ENCODE measurements around the gene TIMM29.

Gene TIMM29

DNA sequence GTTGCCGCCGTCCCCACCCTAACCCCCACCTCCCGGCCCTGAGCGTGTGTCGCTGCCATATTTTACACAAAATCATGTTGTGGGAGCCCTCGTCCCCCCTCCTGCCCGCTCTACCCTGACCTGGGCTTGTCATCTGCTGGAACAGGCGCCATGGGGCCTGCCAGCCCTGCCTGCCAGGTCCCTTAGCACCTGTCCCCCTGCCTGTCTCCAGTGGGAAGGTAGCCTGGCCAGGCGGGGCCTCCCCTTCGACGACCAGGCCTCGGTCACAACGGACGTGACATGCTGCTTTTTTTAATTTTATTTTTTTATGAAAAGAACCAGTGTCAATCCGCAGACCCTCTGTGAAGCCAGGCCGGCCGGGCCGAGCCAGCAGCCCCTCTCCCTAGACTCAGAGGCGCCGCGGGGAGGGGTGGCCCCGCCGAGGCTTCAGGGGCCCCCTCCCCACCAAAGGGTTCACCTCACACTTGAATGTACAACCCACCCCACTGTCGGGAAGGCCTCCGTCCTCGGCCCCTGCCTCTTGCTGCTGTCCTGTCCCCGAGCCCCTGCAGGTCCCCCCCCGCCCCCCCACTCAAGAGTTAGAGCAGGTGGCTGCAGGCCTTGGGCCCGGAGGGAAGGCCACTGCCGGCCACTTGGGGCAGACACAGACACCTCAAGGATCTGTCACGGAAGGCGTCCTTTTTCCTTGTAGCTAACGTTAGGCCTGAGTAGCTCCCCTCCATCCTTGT is 6.5 kb upstream of the TIMM29 start:
- H3K79me1 ChIP-seq (ENCODE audit: low read depth, low read length) = peaks cover 7% of the 10 kb centered on the region
- no peak overlapping the region for H2AFZ ChIP-seq (ENCODE audit: low read length)
- no peaks in the 10 kb centered on the region for H3K27me3 ChIP-seq (ENCODE audit: control insufficient read depth in 3 of 3, insufficient read depth in 3 of 3, low read depth in 1 of 3, low read length in 3 of 3)
- H4K91ac ChIP-seq (ENCODE audit: low read depth, low read length, poor library complexity) = no peak overlapping the region
- no peak overlapping the region for H4K8ac ChIP-seq (ENCODE audit: low read depth, low read length)
- no peaks in the 10 kb centered on the region for H3K9me3 ChIP-seq (replicated peaks in 1 of 2; ENCODE audit: control insufficient read depth in 2 of 2, insufficient read depth in 1 of 2, low read depth in 1 of 2, low read length in 2 of 2)
- no peak overlapping the region for H3K18ac ChIP-seq (ENCODE audit: low read length)
- no peak for DNase-seq (ENCODE audit: low spot score)
- no peak overlapping the region for H3K9ac ChIP-seq (ENCODE audit: low read depth, low read length, poor library complexity)
- no peak overlapping the region for H3K4me3 ChIP-seq (ENCODE audit: low read length in 2 of 2)
- H2BK5ac ChIP-seq (ENCODE audit: low read length) = no peak overlapping the region
- H2BK12ac ChIP-seq (ENCODE audit: low read length) = no peak overlapping the region
- no peak overlapping the region for H3K4me2 ChIP-seq (ENCODE audit: insufficient read depth, low read length, poor library complexity, severe bottlenecking)
- peak overlapping the region; percentile 35 for H3K23ac ChIP-seq (ENCODE audit: low read depth, low read length, poor library complexity)
- no peak overlapping the region for H3K4ac ChIP-seq (ENCODE audit: low read length)
- H2AK5ac ChIP-seq (ENCODE audit: low read depth, low read length) = no peak overlapping the region
- H3K27ac ChIP-seq (replicated peaks; ENCODE audit: low read length) = no peak overlapping the region
- no peak overlapping the region for H3K14ac ChIP-seq (ENCODE audit: low read length)
- H2BK15ac ChIP-seq (ENCODE audit: low read length) = no peak overlapping the region
- no peak overlapping the region for H2BK120ac ChIP-seq (ENCODE audit: low read depth, low read length)
- H3K36me3 ChIP-seq (replicated peaks in 1 of 2; ENCODE audit: control insufficient read depth in 2 of 2, insufficient read depth in 2 of 2, low read length in 2 of 2) = peaks cover 37 to 79% of the 10 kb centered on the region in 2 donors
- no CpG with 5 or more reads among the region's 33 CpGs for WGBS, 2 donors (ENCODE audit: extremely low coverage in 2 of 2, insufficient read length in 2 of 2, insufficient replicate concordance in 1 of 2)
- no peaks in the 10 kb centered on the region for H3K4me1 ChIP-seq (ENCODE audit: control insufficient read depth in 2 of 2, insufficient read depth in 1 of 2, low read depth in 1 of 2, low read length in 2 of 2)

DNA sequence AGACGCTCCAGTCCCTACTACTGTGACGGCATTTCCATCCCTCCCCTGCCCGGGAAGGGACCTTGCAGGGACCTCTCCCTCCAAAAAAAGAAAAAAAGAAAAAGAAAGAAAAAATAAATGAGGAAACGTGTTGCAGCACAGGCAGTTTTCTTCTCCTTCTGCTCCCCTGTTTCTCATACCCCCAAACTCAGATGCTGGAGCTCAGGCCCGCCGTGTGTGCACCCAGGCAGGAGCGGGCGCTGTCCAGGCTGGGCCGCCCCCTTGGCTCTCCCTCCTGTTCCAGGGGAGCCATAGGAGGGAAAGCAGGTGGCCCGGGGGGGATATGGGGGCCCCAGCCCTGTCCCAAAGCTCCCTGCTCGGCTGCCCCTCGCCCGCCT is 6.0 kb upstream of the TIMM29 start:
- Histone ChIP-seq H3K4me1 (ENCODE audit: control insufficient read depth in 2 of 2, insufficient read depth in 1 of 2, low read depth in 1 of 2, low read length in 2 of 2) (peaks cover under 1 to 2% of the 10 kb centered on the region in 2 donors), H3K9me3 (replicated peaks in 1 of 2; ENCODE audit: control insufficient read depth in 2 of 2, insufficient read depth in 1 of 2, low read depth in 1 of 2, low read length in 2 of 2) (no peaks in the 10 kb centered on the region), H3K9ac (ENCODE audit: low read depth, low read length, poor library complexity) (no peak overlapping the region), H2BK5ac (ENCODE audit: low read length) (no peak overlapping the region), H2AFZ (ENCODE audit: low read length) (no peak overlapping the region), H3K79me1 (ENCODE audit: low read depth, low read length) (peaks cover 7% of the 10 kb centered on the region), H4K8ac (ENCODE audit: low read depth, low read length) (no peak overlapping the region), H3K4me2 (ENCODE audit: insufficient read depth, low read length, poor library complexity, severe bottlenecking) (no peak overlapping the region), H3K27me3 (ENCODE audit: control insufficient read depth in 3 of 3, insufficient read depth in 3 of 3, low read depth in 1 of 3, low read length in 3 of 3) (no peaks in the 10 kb centered on the region), H3K27ac (replicated peaks; ENCODE audit: low read length) (no peak overlapping the region), H2BK120ac (ENCODE audit: low read depth, low read length) (no peak overlapping the region), H2BK12ac (ENCODE audit: low read length) (no peak overlapping the region), H3K36me3 (replicated peaks in 1 of 2; ENCODE audit: control insufficient read depth in 2 of 2, insufficient read depth in 2 of 2, low read length in 2 of 2) (peaks cover 39 to 79% of the 10 kb centered on the region in 2 donors), H3K14ac (ENCODE audit: low read length) (no peak overlapping the region), H2AK5ac (ENCODE audit: low read depth, low read length) (no peak overlapping the region), H3K23ac (ENCODE audit: low read depth, low read length, poor library complexity) (peak overlapping the region; percentile 35), H3K18ac (ENCODE audit: low read length) (no peak overlapping the region), H2BK15ac (ENCODE audit: low read length) (no peak overlapping the region), H4K91ac (ENCODE audit: low read depth, low read length, poor library complexity) (no peak overlapping the region), H3K4ac (ENCODE audit: low read length) (no peak overlapping the region), H3K4me3 (ENCODE audit: low read length in 2 of 2) (no peak overlapping the region)
- DNase-seq (ENCODE audit: low spot score) = no peak
- WGBS, 2 donors (ENCODE audit: extremely low coverage in 2 of 2, insufficient read length in 2 of 2, insufficient replicate concordance in 1 of 2) = no CpG with 5 or more reads among the region's 13 CpGs

GRCh38 chr19:10923260-10924112 is 5.1 kb upstream of the TIMM29 start:
- Histone ChIP-seq H4K91ac (ENCODE audit: low read depth, low read length, poor library complexity) (no peak overlapping the region), H3K9me3 (replicated peaks in 1 of 2; ENCODE audit: control insufficient read depth in 2 of 2, insufficient read depth in 1 of 2, low read depth in 1 of 2, low read length in 2 of 2) (no peaks in the 10 kb centered on the region), H2BK120ac (ENCODE audit: low read depth, low read length) (peak overlapping the region; percentile 61), H2BK15ac (ENCODE audit: low read length) (no peak overlapping the region), H4K8ac (ENCODE audit: low read depth, low read length) (no peak overlapping the region), H3K27me3 (ENCODE audit: control insufficient read depth in 3 of 3, insufficient read depth in 3 of 3, low read depth in 1 of 3, low read length in 3 of 3) (no peaks in the 10 kb centered on the region), H3K23ac (ENCODE audit: low read depth, low read length, poor library complexity) (peak overlapping the region; percentile 52), H3K36me3 (replicated peaks in 1 of 2; ENCODE audit: control insufficient read depth in 2 of 2, insufficient read depth in 2 of 2, low read length in 2 of 2) (peaks cover 38 to 71% of the 10 kb centered on the region in 2 donors), H2BK12ac (ENCODE audit: low read length) (no peak overlapping the region), H2AK5ac (ENCODE audit: low read depth, low read length) (no peak overlapping the region), H3K79me1 (ENCODE audit: low read depth, low read length) (peaks cover 9% of the 10 kb centered on the region), H3K4me1 (ENCODE audit: control insufficient read depth in 2 of 2, insufficient read depth in 1 of 2, low read depth in 1 of 2, low read length in 2 of 2) (peaks cover 5% of the 10 kb centered on the region in 2 donors), H2AFZ (ENCODE audit: low read length) (no peak overlapping the region), H3K18ac (ENCODE audit: low read length) (peak overlapping the region; percentile 48), H3K14ac (ENCODE audit: low read length) (no peak overlapping the region), H3K4ac (ENCODE audit: low read length) (no peak overlapping the region), H3K4me3 (ENCODE audit: low read length in 2 of 2) (no peak overlapping the region), H3K4me2 (ENCODE audit: insufficient read depth, low read length, poor library complexity, severe bottlenecking) (no peak overlapping the region), H3K9ac (ENCODE audit: low read depth, low read length, poor library complexity) (no peak overlapping the region), H3K27ac (replicated peaks; ENCODE audit: low read length) (no peak overlapping the region), H2BK5ac (ENCODE audit: low read length) (peak overlapping the region; percentile 66)
- DNase-seq (ENCODE audit: low spot score) = no peak
- WGBS, 2 donors (ENCODE audit: extremely low coverage in 2 of 2, insufficient read length in 2 of 2, insufficient replicate concordance in 1 of 2) = no CpG with 5 or more reads among the region's 29 CpGs

- Histone ChIP-seq H2BK120ac (ENCODE audit: low read depth, low read length) (no peak overlapping the region), H3K18ac (ENCODE audit: low read length) (no peak overlapping the region), H3K9ac (ENCODE audit: low read depth, low read length, poor library complexity) (no peak overlapping the region), H2BK15ac (ENCODE audit: low read length) (no peak overlapping the region), H4K8ac (ENCODE audit: low read depth, low read length) (no peak overlapping the region), H3K4ac (ENCODE audit: low read length) (no peak overlapping the region), H3K4me2 (ENCODE audit: insufficient read depth, low read length, poor library complexity, severe bottlenecking) (no peak overlapping the region), H3K14ac (ENCODE audit: low read length) (no peak overlapping the region), H3K9me3 (replicated peaks in 1 of 2; ENCODE audit: control insufficient read depth in 2 of 2, insufficient read depth in 1 of 2, low read depth in 1 of 2, low read length in 2 of 2) (no peaks in the 10 kb centered on the region), H3K36me3 (replicated peaks in 1 of 2; ENCODE audit: control insufficient read depth in 2 of 2, insufficient read depth in 2 of 2, low read length in 2 of 2) (peaks cover 32 to 63% of the 10 kb centered on the region in 2 donors), H3K4me3 (ENCODE audit: low read length in 2 of 2) (no peak overlapping the region), H3K23ac (ENCODE audit: low read depth, low read length, poor library complexity) (peak overlapping the region; percentile 52), H2AFZ (ENCODE audit: low read length) (no peak overlapping the region), H3K27me3 (ENCODE audit: control insufficient read depth in 3 of 3, insufficient read depth in 3 of 3, low read depth in 1 of 3, low read length in 3 of 3) (no peaks in the 10 kb centered on the region), H2BK5ac (ENCODE audit: low read length) (peak overlapping the region; percentile 66), H3K79me1 (ENCODE audit: low read depth, low read length) (peaks cover 18% of the 10 kb centered on the region), H3K27ac (replicated peaks; ENCODE audit: low read length) (no peak overlapping the region), H4K91ac (ENCODE audit: low read depth, low read length, poor library complexity) (no peak overlapping the region), H2AK5ac (ENCODE audit: low read depth, low read length) (no peak overlapping the region), H3K4me1 (ENCODE audit: control insufficient read depth in 2 of 2, insufficient read depth in 1 of 2, low read depth in 1 of 2, low read length in 2 of 2) (peaks cover 7 to 9% of the 10 kb centered on the region in 2 donors), H2BK12ac (ENCODE audit: low read length) (no peak overlapping the region)
- no peak for DNase-seq (ENCODE audit: low spot score)
- no CpG with 5 or more reads among the region's 13 CpGs for WGBS, 2 donors (ENCODE audit: extremely low coverage in 2 of 2, insufficient read length in 2 of 2, insufficient replicate concordance in 1 of 2)
Observed at GRCh38 chr19:10924597-10924996, 4.0 kb upstream of the TIMM29 start.
